Mammary epithelial cell (primary cell): Measurements from ENCODE around the gene DRD4.

Experiments used
- CTCF ChIP-seq, 2 donors: IDR thresholded peaks in 1 of 2; conservative IDR thresholded peaks in 1 of 2; 2 replicates each; pipeline ENCODE4 v1.5.1; 2011 to 2012; ENCODE audit warnings: inconsistent platforms in 2 of 2, low read length in 2 of 2, mild to moderate bottlenecking in 2 of 2, control low read depth in 1 of 2, low read depth in 1 of 2; ENCODE audit not compliant: insufficient read depth in 1 of 2; ENCODE audit errors: extremely low read depth in 1 of 2
- EZH2 ChIP-seq: IDR thresholded peaks from 2 replicates; pipeline ENCODE4 v1.6.1; 2012; ENCODE audit warnings: low read length, inconsistent platforms, borderline replicate concordance

- TF ChIP-seq CTCF (conservative IDR thresholded peaks at IDR 0.05 in 1 of 2, IDR thresholded peaks at IDR 0.05 in 1 of 2; ENCODE audit: extremely low read depth in 1 of 2, insufficient read depth in 1 of 2, low read depth in 1 of 2, low read length in 2 of 2) (no peak), EZH2 (no peak)
Observed at GRCh38 chr11:687751-688150, 50.7 kb downstream of the DRD4 start.
